ENCODE data around the gene CACNA2D1. TPM values are rescaled to one million over a fixed set of nuclear protein-coding genes. Genes with fewer than 3 reads are reported as not detected.

Gene CACNA2D1
- total RNA-seq, 1 experiment from 2014 or later = 9.8 TPM

- POLR2A ChIA-PET = no interaction called here
- CTCF ChIA-PET = no interaction called here
- TF ChIP-seq REST (IDR thresholded peaks at IDR 0.05; ENCODE audit: insufficient read depth in 1 of 2, low read depth in 2 of 2, low read length in 1 of 2) (no peak), SIN3A (IDR thresholded peaks at IDR 0.05; ENCODE audit: borderline replicate concordance, insufficient read depth, low read depth, low read length) (no peak), POLR2AphosphoS5 (IDR thresholded peaks at IDR 0.05; ENCODE audit: low read depth, low read length) (no peak), CTCF (IDR thresholded peaks at IDR 0.05) (no peak), TCF7L2 (IDR thresholded peaks at IDR 0.05; ENCODE audit: low read depth, low read length) (no peak)
- Histone ChIP-seq H3K27me3 (ENCODE audit: control insufficient read depth, insufficient read depth, low read length) (no peaks in the 10 kb centered on the region), H3K4me1 (ENCODE audit: control insufficient read depth, insufficient read depth, low read length) (no peaks in the 10 kb centered on the region), H3K27ac (ENCODE audit: low read length) (no peak overlapping the region), H3K4me3 (ENCODE audit: low read depth in 2 of 2, low read length in 2 of 2) (no peak overlapping the region), H3K9me3 (ENCODE audit: control insufficient read depth, insufficient read depth, low read depth, low read length) (no peaks in the 10 kb centered on the region), H3K36me3 (ENCODE audit: control insufficient read depth, insufficient read depth, low read length) (no peaks in the 10 kb centered on the region)
- BruUV-seq (replicated peaks) = no TSS peak
- intact Hi-C loops (cut with micrococcal nuclease; ENCODE audit: unreplicated experiment) = no loop called here
- in situ Hi-C loops (cut with HindIII; ENCODE audit: low pct_unique_long_range_greater_than_20kb, low sequenced_read_pairs) = no loop called here
- ATAC-seq (no peak), DNase-seq (ENCODE audit: low read depth, low spot score) (no peak)
Observed at GRCh38 chr7:82057476-82057875, 386.1 kb downstream of the CACNA2D1 start.

GRCh38 chr7:82056282-82056681 lies 387.3 kb downstream of the CACNA2D1 start:
- no TSS peak for BruUV-seq (replicated peaks)
- CTCF ChIA-PET = no interaction called here
- in situ Hi-C loops (cut with HindIII; ENCODE audit: low pct_unique_long_range_greater_than_20kb, low sequenced_read_pairs) = no loop called here

GRCh38 chr7:82054544-82054943 lies 389.0 kb downstream of the CACNA2D1 start:
- DNase-seq (ENCODE audit: low read depth, low spot score) (no peak), ATAC-seq (no peak)
- TF ChIP-seq TCF7L2 (IDR thresholded peaks at IDR 0.05; ENCODE audit: low read depth, low read length) = no peak
- TF ChIP-seq CTCF (IDR thresholded peaks at IDR 0.05) = no peak
- TF ChIP-seq POLR2AphosphoS5 (IDR thresholded peaks at IDR 0.05; ENCODE audit: low read depth, low read length) = no peak
- no peak for TF ChIP-seq REST (IDR thresholded peaks at IDR 0.05; ENCODE audit: insufficient read depth in 1 of 2, low read depth in 2 of 2, low read length in 1 of 2)
- no peak for TF ChIP-seq SIN3A (IDR thresholded peaks at IDR 0.05; ENCODE audit: borderline replicate concordance, insufficient read depth, low read depth, low read length)
- POLR2A ChIA-PET = no interaction called here
- no peak overlapping the region for H3K27ac ChIP-seq (ENCODE audit: low read length)
- intact Hi-C loops (cut with micrococcal nuclease; ENCODE audit: unreplicated experiment) (no loop called here), in situ Hi-C loops (cut with HindIII; ENCODE audit: low pct_unique_long_range_greater_than_20kb, low sequenced_read_pairs) (no loop called here)
- no peaks in the 10 kb centered on the region for H3K27me3 ChIP-seq (ENCODE audit: control insufficient read depth, insufficient read depth, low read length)
- CTCF ChIA-PET = no interaction called here
- BruUV-seq (replicated peaks) = no TSS peak
- H3K4me1 ChIP-seq (ENCODE audit: control insufficient read depth, insufficient read depth, low read length) = peaks cover 15% of the 10 kb centered on the region
- no peaks in the 10 kb centered on the region for H3K36me3 ChIP-seq (ENCODE audit: control insufficient read depth, insufficient read depth, low read length)
- H3K4me3 ChIP-seq (ENCODE audit: low read depth in 2 of 2, low read length in 2 of 2) = no peak overlapping the region
- no peaks in the 10 kb centered on the region for H3K9me3 ChIP-seq (ENCODE audit: control insufficient read depth, insufficient read depth, low read depth, low read length)

More at GRCh38 chr7:82056282-82056681, 387.3 kb downstream of the CACNA2D1 start:
- Histone ChIP-seq H3K9me3 (ENCODE audit: control insufficient read depth, insufficient read depth, low read depth, low read length) (no peaks in the 10 kb centered on the region), H3K4me3 (ENCODE audit: low read depth in 2 of 2, low read length in 2 of 2) (no peak overlapping the region), H3K4me1 (ENCODE audit: control insufficient read depth, insufficient read depth, low read length) (peaks cover 5% of the 10 kb centered on the region; the same call in 1 of the 2 replicates), H3K27me3 (ENCODE audit: control insufficient read depth, insufficient read depth, low read length) (no peaks in the 10 kb centered on the region), H3K36me3 (ENCODE audit: control insufficient read depth, insufficient read depth, low read length) (no peaks in the 10 kb centered on the region), H3K27ac (ENCODE audit: low read length) (no peak overlapping the region)
- DNase-seq (ENCODE audit: low read depth, low spot score) (no peak), ATAC-seq (no peak)
- POLR2A ChIA-PET = no interaction called here
- no peak for TF ChIP-seq POLR2AphosphoS5 (IDR thresholded peaks at IDR 0.05; ENCODE audit: low read depth, low read length)
- TF ChIP-seq SIN3A (IDR thresholded peaks at IDR 0.05; ENCODE audit: borderline replicate concordance, insufficient read depth, low read depth, low read length) = no peak
- intact Hi-C loops (cut with micrococcal nuclease; ENCODE audit: unreplicated experiment) = no loop called here
